B cell (primary cell): Measurements from ENCODE around the gene WRAP73.

ENCODE experiments used
- CTCF ChIP-seq: fragments of 200-600 bp; IDR thresholded peaks from one replicate; pipeline ENCODE4 v1.8.0; 2022; ENCODE audit warnings: antibody characterized with exemption, mild to moderate bottlenecking
- EZH2 ChIP-seq: IDR thresholded peaks from 2 replicates; pipeline ENCODE4 v1.6.1; 2012; ENCODE audit warnings: borderline replicate concordance, low read depth, mild to moderate bottlenecking, moderate library complexity, low read length; ENCODE audit not compliant: insufficient read depth, poor library complexity, severe bottlenecking

DNA sequence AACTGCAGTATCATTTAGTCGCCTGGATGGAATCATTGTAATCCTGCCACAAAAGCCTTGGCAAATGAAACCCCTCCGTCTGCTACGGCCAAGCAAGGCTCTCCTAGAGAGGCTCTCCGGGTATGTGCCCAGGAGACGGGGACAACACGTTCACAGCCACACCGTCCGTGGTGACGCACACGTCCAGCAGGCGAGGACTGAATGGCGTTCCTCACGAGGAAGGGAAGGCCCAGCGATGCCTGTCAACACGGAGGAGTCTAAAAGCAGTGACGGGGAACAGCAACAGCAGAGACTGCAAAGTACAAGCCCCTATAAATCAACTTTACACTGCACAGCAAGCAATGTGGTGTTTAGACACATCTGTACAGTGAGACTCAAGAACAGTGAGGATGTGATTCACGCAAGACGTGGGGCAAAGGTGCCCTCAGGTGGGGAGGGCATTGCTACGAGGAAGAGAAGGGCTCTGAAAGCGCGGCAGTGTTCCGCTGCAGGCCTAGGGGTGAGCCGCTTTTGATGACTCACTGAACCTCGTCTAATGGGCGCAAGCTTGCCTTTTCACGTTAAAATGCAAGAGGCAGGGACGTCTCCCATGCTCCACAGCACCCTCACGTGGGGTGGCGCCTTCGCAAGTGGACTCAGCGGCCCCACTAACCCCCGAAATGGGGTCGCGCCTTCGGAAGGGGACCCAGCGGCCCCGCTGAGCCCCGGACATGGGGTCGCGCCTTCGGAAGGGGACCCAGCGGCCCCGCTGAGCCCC lies 6.8 kb downstream of the WRAP73 start:
- TF ChIP-seq EZH2 (no peak), CTCF (no peak)
